GM12874 (cell line): ENCODE results near the gene SCAMP4.

Experiments
- CTCF ChIP-seq: IDR thresholded peaks from 2 replicates; pipeline ENCODE4 v1.5.1; 2011; ENCODE audit warnings: low read depth, mild to moderate bottlenecking, control low read depth, low read length, moderate library complexity; ENCODE audit not compliant: insufficient read depth

The SCAMP4 gene

GRCh38 chr19:1905110-1905862 is at the start of gene SCAMP4, which contains the start of gene ADAT3:
TSS of gene SCAMP4 (plus strand) at chr19:1905399. CDS start at chr19:1915020, 9,621 bp downstream.
TSS of gene ADAT3 (plus strand) at chr19:1905399. CDS start at chr19:1912048, 6,649 bp downstream.
- TF ChIP-seq CTCF: no peak

GRCh38 chr19:1855828-1856255 is 49.4 kb upstream of the SCAMP4 start:
- no peak for TF ChIP-seq CTCF

- TF ChIP-seq CTCF: no peak
Observed at GRCh38 chr19:1856345-1856697, 48.9 kb upstream of the SCAMP4 start.

GRCh38 chr19:1856698-1857603 is 48.2 kb upstream of the SCAMP4 start:
- no peak for TF ChIP-seq CTCF

- TF ChIP-seq CTCF: no peak
Observed at GRCh38 chr19:1857648-1858326, 47.4 kb upstream of the SCAMP4 start.

- TF ChIP-seq CTCF: no peak
Observed at GRCh38 chr19:1858412-1859081, 46.7 kb upstream of the SCAMP4 start.
